ENCODE results near the gene BCAS1. TPM values are rescaled to one million over a fixed set of nuclear protein-coding genes. Genes with fewer than 3 reads are reported as not detected.

The BCAS1 gene
- total and polyA plus RNA-seq, 2 donors (not counting 1 experiment from before 2014, with no cell fraction given): 0.97 to 1.1 TPM

DNA sequence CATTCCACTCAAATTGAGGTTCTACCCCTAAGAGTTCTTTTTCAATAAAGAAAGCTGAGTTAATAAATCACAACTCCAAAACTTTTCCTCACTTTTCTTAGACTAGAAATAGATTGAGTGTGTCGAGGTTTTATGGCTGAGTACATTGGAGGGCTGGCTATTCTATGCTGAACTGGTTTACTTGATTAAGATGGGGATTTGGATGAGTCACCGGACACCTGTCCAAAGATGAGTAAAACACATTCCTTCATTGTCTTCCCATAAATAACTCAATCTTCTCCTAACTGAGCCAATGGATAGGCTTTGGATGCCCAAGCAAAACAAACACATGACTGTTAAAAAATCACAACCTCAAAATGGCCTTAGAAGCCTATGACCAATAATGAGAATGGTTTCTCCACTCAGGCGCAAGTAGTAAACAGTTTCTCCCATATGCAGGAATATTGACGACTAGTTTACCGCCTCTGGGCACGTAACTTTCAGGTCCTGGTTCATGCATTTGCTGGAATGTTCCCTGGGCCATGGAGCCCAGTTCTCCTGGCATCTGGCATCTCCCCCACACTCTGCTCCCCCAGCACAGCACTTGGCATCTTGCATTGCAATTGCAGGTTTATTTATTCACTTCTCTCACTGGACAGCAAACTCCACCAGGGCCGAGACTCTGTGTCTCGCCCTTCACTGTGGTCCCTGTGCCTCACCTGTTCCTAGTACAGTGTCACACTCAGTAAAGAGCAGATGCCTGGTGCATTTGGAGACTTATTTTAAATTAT, 43.9 kb downstream of the BCAS1 start:
- Mint-ChIP-seq H3K27me3 (peaks cover 14% of the 10 kb centered on the region), H3K9me3 (ENCODE audit: insufficient read depth) (no peaks in the 10 kb centered on the region), H3K27ac (peak overlapping the region; percentile 4), H3K4me3 (no peak overlapping the region), H3K4me1 (no peaks in the 10 kb centered on the region)
- Histone ChIP-seq H2AFZ (ENCODE audit: insufficient read depth, low read depth, low read length, poor library complexity, severe bottlenecking) (no peak overlapping the region), H3K4me3 (ENCODE audit: control extremely low read depth in 1 of 5, extremely low read depth in 1 of 5, insufficient read depth in 1 of 5, low read depth in 2 of 5, low read length in 4 of 5) (no peak overlapping the region), H3K27me3 (replicated peaks in 1 of 4; ENCODE audit: control extremely low read depth in 1 of 4, control insufficient read depth in 3 of 4, insufficient read depth in 4 of 4, low read length in 3 of 4) (peaks cover 0 to 4% (median 0%) of the 10 kb centered on the region in 4 experiments), H3K79me2 (ENCODE audit: control insufficient read depth, insufficient read depth, low read length) (no peaks in the 10 kb centered on the region), H3K9me3 (ENCODE audit: control extremely low read depth in 1 of 3, control insufficient read depth in 2 of 3, insufficient read depth in 1 of 3, low read length in 2 of 3) (no peaks in the 10 kb centered on the region), H3K27ac (ENCODE audit: low read length in 2 of 2) (no peak overlapping the region), H3K9ac (ENCODE audit: low read length) (no peak overlapping the region), H3K36me3 (replicated peaks in 1 of 2; ENCODE audit: control extremely low read depth in 1 of 2, control insufficient read depth in 1 of 2, extremely low read depth in 1 of 2, insufficient read depth in 2 of 2, low read length in 1 of 2) (no peaks in the 10 kb centered on the region), H3K4me1 (ENCODE audit: control insufficient read depth in 2 of 2, insufficient read depth in 2 of 2, low read length in 2 of 2) (no peaks in the 10 kb centered on the region), H3K4me2 (replicated peaks; ENCODE audit: low read depth, low read length, poor library complexity, severe bottlenecking) (no peak overlapping the region), H4K20me1 (ENCODE audit: control insufficient read depth, insufficient read depth, low read length, poor library complexity, severe bottlenecking) (no peaks in the 10 kb centered on the region)
- no peak for TF ChIP-seq CTCF (IDR thresholded peaks at IDR 0.05)
- CTCF ChIA-PET: no interaction called here
- intact Hi-C loops (cut with micrococcal nuclease): no loop called here
- POLR2A ChIA-PET: no interaction called here
- DNase-seq (no peak), ATAC-seq (ENCODE audit: low read depth) (no peak)
- 95% methylated on average over 6 of the region's 8 CpGs for WGBS (ENCODE audit: insufficient coverage)

DNA sequence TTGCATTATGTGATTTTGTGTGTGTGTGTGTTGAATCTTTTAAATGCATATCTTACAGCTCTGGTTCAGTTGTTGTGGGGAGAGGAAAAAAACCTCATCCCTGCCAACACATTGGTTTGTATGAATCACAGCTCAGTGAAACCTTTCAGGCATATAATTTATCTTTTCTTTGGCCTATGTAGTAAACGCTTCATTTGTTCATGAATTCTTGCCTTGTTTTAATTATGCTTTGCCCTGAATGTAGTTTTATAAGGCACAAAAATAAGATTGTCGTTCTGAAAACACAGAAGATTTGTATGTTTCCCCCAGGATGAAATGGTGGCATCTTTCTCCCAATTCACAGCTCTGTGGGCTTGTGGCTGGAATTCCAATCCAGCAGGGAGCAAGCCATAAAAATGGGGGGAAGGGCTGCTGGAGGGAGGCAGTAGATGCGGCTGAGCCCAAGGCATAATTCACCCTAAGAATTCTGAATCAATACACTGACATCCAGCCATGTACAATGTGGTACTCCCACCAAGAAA, 45.1 kb downstream of the BCAS1 start:
- H3K27me3 Mint-ChIP-seq: peaks cover 7% of the 10 kb centered on the region
- CTCF ChIA-PET: no interaction called here
- H3K4me1 Mint-ChIP-seq: no peaks in the 10 kb centered on the region
- H3K4me2 ChIP-seq (replicated peaks; ENCODE audit: low read depth, low read length, poor library complexity, severe bottlenecking): no peak overlapping the region
- no peak overlapping the region for H2AFZ ChIP-seq (ENCODE audit: insufficient read depth, low read depth, low read length, poor library complexity, severe bottlenecking)
- WGBS (ENCODE audit: insufficient coverage): no CpG with 5 or more reads among the region's 3 CpGs
- no peaks in the 10 kb centered on the region for H3K9me3 Mint-ChIP-seq (ENCODE audit: insufficient read depth)
- no peaks in the 10 kb centered on the region for H4K20me1 ChIP-seq (ENCODE audit: control insufficient read depth, insufficient read depth, low read length, poor library complexity, severe bottlenecking)
- H3K9me3 ChIP-seq (ENCODE audit: control extremely low read depth in 1 of 3, control insufficient read depth in 2 of 3, insufficient read depth in 1 of 3, low read length in 2 of 3): no peaks in the 10 kb centered on the region
- H3K27ac ChIP-seq (ENCODE audit: low read length in 2 of 2): no peak overlapping the region
- H3K4me3 Mint-ChIP-seq: no peak overlapping the region
- intact Hi-C loops (cut with micrococcal nuclease): no loop called here
- no peak for ATAC-seq (ENCODE audit: low read depth)
- no peak overlapping the region for H3K9ac ChIP-seq (ENCODE audit: low read length)
- no peak for DNase-seq
- no peak for TF ChIP-seq EZH2 (IDR thresholded peaks at IDR 0.05; ENCODE audit: borderline replicate concordance, insufficient read depth, low read depth, low read length, poor library complexity, severe bottlenecking)
- no peak for TF ChIP-seq CTCF (IDR thresholded peaks at IDR 0.05)
- no peak overlapping the region for H3K4me3 ChIP-seq (ENCODE audit: control extremely low read depth in 1 of 5, extremely low read depth in 1 of 5, insufficient read depth in 1 of 5, low read depth in 2 of 5, low read length in 4 of 5)
- H3K27ac Mint-ChIP-seq: no peak overlapping the region
- POLR2A ChIA-PET: no interaction called here
- no peaks in the 10 kb centered on the region for H3K36me3 ChIP-seq (replicated peaks in 1 of 2; ENCODE audit: control extremely low read depth in 1 of 2, control insufficient read depth in 1 of 2, extremely low read depth in 1 of 2, insufficient read depth in 2 of 2, low read length in 1 of 2)
- no peaks in the 10 kb centered on the region for H3K79me2 ChIP-seq (ENCODE audit: control insufficient read depth, insufficient read depth, low read length)
- no peaks in the 10 kb centered on the region for H3K4me1 ChIP-seq (ENCODE audit: control insufficient read depth in 2 of 2, insufficient read depth in 2 of 2, low read length in 2 of 2)
- H3K27me3 ChIP-seq (replicated peaks in 1 of 4; ENCODE audit: control extremely low read depth in 1 of 4, control insufficient read depth in 3 of 4, insufficient read depth in 4 of 4, low read length in 3 of 4): peaks cover 0 to 4% (median 0%) of the 10 kb centered on the region in 4 experiments

All from B cell (primary cell).